GM18526 (cell line): ENCODE measurements around the gene ZBTB38.

ENCODE experiments used
- POLR2A ChIP-seq: IDR thresholded peaks from 3 replicates; pipeline ENCODE4 v1.6.1; 2011; ENCODE audit not compliant: insufficient read length; ENCODE audit errors: extremely low read depth

Gene ZBTB38

GRCh38 chr3:141371882-141372281 is 3.6 kb downstream of the ZBTB38 start:
- TF ChIP-seq POLR2A: no peak

DNA sequence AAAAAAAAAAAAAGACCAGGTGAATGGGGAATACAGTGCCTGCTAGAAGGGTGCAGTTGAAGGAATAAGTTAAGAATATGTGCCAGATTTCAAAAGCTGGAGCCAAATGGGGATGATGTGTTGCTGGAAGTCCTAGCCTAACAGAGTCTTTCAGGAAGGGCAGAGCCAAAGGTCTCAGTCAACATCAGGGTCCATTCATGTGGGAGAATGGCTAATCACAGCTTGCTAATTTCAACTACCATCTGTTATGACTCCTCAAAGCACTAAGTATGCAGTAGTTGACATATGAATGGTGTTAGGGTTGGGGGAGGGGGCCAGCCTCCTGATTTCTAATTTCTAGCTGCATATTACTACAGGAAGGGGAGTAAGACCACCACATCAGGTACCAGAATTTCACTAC is 4.4 kb downstream of the ZBTB38 start:
- no peak for TF ChIP-seq POLR2A

DNA sequence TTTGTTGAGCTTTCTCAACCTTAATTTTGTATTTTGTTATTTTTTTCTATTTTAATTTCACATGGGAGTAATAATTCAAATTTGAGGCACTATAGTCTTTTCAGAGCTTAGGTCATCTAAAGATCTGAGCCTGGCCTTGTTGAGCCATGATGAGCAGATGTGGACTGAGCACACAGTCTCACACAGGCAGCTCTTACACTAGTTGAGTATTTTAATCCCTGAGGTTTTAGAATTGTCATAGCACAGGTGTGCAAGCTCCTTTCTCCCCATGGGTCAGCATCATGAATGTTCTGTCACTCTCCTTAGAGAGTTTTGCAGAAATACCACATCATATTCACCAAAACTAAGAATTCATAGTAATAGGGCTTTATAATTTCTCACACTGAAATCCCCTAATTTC is 4.9 kb downstream of the ZBTB38 start:
- no peak for TF ChIP-seq POLR2A

DNA sequence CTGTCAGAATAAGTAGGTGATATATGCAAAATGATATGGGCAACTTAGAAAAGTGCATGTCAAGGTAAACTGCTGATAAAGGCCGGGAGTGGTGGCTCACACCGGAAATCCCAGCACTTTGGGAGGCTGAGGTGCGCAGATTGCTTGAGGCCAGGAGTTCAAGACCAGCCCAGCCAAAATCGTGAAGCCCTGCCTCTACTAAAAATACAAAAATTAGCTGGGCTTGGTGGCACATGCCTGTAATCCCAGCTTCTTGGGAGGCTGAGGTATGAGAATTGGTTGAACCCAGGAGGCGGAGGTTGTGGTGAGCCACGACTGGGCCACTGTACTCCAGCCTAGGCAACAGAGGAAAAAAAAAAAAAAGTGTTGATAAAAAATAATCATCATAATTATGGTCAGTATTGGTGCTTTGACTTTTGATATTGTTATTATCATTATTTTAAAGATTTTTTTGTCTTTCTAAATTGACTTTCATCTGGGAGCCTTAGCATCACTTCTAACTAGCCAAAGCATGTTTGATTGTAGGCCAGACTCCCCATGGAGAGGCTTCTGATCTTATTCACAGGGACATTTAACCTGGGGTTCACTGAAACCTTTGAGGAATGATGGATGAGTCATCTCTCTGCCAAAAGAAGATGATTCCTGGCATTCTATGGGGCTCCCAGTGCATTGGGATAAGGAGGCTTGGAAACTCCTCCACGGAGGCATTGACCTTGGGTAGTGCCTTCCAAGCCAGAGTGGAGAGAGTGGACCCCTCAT is 5.6 kb downstream of the ZBTB38 start:
- TF ChIP-seq POLR2A: no peak

DNA sequence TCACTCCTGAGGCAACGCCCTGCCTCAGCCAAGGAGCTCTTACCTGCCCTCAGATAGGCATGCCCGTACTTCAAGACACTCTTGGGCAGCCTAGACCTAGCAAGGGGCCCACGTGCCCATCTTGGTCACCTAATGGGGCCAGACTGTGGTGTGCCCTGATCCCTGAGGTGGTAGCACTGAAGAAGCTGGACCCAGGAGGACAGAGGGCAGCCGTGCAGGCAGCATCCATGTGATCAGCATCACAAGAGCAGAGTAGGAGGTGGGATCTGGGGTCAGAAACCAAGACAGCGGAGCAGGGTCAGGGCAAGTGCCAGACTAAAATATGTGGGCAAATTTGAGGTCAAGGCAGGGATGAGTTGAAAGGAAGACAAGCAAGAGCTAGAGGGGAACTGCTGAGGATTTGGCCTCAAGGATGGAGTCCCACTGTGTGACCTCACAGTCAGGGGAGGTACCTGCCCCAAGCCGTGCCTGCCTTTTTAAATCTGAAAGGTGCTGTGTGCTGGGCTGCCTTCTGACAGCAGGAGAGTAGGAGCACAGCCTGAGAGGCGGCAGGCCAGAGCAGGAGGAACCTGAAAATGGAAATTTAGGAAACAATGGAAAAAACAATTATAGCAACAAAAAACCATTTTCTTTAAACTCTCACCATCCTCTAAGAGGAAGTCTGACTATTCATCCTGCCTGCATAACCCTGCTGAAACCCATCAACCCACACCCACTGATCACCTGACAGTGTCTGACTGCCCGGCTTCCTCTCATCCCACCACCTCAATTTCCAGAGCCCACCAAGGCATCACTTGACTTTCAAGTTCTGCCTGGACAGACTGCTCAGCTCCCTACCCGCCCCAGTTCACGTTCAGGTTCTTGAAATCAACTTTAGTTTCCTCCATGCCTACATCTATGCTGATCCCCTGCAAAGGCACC is 7.3 kb downstream of the ZBTB38 start:
- TF ChIP-seq POLR2A: no peak

- TF ChIP-seq POLR2A: no peak
Measured at GRCh38 chr3:141377377-141377776, 9.1 kb downstream of the ZBTB38 start.

GRCh38 chr3:141378556-141378955 is 10.3 kb downstream of the ZBTB38 start:
- no peak for TF ChIP-seq POLR2A

- peak; percentile 45 for TF ChIP-seq POLR2A
Measured at GRCh38 chr3:141379250-141379966, 11.1 kb downstream of the ZBTB38 start.

DNA sequence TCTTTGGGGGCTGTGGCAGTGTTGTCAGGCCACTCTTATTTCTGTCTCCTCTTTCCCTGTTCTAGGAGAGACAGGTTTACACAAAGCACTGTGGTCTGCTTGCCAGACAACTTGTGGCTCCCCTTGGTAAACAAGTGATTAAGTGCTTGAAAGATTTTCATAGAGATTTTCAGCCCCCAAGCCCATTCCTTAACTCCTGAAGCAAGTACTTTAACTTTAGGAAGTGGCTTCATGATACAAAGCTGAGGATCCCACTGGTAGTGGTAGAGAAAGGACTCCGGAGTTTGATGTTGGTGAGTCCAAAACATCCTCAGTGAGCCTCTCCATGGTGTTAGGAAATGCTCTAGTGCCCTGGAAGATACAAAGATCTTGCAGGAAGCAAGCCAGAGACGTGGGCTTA is 12.0 kb downstream of the ZBTB38 start:
- TF ChIP-seq POLR2A: no peak

DNA sequence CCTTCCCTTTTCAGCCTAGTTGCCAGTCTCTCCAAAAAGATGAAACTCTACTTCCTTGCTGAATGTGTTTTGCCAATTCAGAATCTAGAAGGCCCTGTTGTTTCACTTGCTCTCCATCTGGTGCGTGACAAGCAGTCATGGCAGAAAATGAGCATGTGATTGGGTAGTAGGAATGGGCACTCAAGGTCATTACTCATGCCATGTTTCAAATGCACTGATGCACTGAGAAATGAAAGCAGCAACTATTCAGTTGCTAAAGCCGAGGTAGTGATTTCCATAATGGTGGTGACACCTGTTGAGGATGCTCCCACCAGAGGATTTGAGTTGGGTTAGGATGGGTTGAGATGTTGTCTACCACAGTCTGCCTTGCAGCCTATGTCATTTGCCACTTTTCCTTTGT is 12.7 kb downstream of the ZBTB38 start:
- no peak for TF ChIP-seq POLR2A

- no peak for TF ChIP-seq POLR2A
Measured at GRCh38 chr3:141382571-141382970, 14.3 kb downstream of the ZBTB38 start.

DNA sequence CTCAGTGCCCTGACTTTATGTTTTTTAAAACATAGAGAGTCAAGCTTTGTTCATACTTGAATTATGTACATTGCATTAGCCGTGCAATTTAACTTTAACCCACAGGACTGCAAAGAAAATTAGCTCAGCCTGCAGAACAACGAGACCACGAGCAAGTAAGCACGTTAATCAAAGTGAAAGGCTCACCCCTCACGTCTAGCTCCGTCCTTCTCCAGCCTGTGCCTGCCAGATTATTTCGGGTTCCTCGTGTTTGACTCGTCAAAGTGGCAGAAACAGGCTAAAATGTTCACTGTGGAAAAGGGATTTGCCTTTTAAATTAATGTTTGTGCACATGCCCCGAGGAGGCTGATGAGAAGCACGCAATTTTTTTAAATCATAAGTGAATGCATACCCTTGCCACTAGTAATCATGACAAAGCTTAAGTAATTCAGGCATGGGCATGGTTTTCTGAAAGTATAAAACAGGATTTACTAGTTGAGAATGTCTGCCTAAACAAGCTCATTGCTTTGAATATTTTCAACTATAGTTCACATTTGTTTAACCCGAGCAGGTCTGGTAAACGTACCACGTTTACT is 15.3 kb downstream of the ZBTB38 start:
- TF ChIP-seq POLR2A: no peak

GRCh38 chr3:141384157-141384556 is 15.9 kb downstream of the ZBTB38 start:
- TF ChIP-seq POLR2A: no peak

DNA sequence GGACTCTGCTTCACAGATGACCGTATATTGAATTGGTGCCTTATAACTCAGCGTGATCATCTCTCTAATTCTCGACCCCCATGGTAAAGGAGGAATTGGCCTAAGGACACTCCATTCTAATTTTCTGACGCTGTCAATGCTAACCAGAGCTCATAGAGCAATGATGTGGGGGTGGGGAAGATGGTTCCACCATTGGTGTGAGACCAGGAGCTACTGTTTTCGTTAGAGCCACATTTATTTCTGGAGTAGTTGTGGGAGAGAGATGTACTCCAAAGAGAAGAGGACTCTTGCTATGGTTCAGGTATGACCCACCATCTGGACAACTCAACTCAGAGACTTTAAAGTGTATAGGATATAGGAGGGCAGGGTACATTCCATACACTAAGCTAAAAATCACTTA is 16.3 kb downstream of the ZBTB38 start:
- no peak for TF ChIP-seq POLR2A

DNA sequence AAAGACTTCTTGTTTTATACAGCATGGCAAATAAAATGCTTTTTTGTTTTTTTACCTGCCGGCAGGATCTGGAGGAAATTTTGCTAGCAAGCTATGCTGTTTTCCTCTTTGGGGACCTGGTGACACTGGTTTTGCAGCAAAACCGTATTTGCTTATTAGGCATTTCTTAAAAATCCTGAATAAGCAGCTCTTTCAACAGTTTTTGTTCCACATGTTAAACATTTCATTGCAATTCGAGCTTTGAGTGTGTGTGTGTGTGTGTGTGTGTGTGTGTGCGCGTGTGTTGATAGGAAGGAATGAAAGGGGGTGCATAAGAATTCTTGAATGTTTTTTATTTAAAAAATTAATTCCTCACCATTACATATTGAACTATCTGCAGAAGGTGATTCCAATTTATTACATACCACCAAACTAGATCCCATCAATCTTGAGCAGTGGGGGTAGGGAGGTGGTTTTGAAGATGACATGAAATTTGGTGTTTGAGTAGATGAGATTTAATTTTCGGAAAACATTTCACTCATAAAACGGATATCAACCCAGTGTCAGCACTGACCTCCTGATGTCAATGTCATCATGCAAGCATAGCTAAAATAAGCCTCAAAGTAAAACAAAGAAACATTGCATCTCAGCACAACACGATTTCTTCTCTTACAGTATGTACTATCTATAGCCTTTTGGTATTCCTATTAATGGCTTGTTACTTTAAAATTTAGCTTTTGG is 17.3 kb downstream of the ZBTB38 start:
- no peak for TF ChIP-seq POLR2A
